H1 (cell line): Measurements from ENCODE around the gene SV2C. TPM values are rescaled to one million over a fixed set of nuclear protein-coding genes. Genes with fewer than 3 reads are reported as not detected.

Experiments
- CTCF ChIA-PET: fragments of 300-600 bp; sonication (Branson Sonifier 250); formaldehyde crosslinking; loops from one replicate; lab custom pipeline; 2021; ENCODE audit not compliant: partially characterized antibody; lab: Charles Lee
- POLR2A ChIA-PET: fragments of 300-600 bp; sonication (Branson Sonifier 250); formaldehyde crosslinking; loops from one replicate; lab custom pipeline; 2021; ENCODE audit warnings: inconsistent platforms; ENCODE audit not compliant: partially characterized antibody; lab: Charles Lee
- DNase-seq, 2 experiments: peaks; one replicate each; pipeline versions ENCODE4 v3.0.0 to v3.0.0-alpha.2; 2010 to 2022; ENCODE audit warnings: low spot score in 2 of 2, low read depth in 1 of 2, mixed read lengths in 1 of 2
- FAIRE-seq: peaks from 2 replicates; lab custom pipeline; 2011; peaks lifted over from hg19 to GRCh38; lab: Jason Lieb, UNC
- H2AFZ ChIP-seq: 2 replicates; pipeline ENCODE4 v1.8.1; 2012; ENCODE audit warnings: low read length, inconsistent platforms
- H2AK5ac ChIP-seq: 2 replicates; pipeline ENCODE4 v1.6.1; 2013; ENCODE audit warnings: low read depth, low read length
- H2BK120ac ChIP-seq: replicated peaks from 2 replicates; pipeline ENCODE3; 2013; ENCODE audit warnings: low read depth, low read length, inconsistent platforms
- H2BK12ac ChIP-seq: 2 replicates; pipeline ENCODE4 v1.6.1; 2013; ENCODE audit warnings: low read depth, low read length
- H2BK15ac ChIP-seq: 2 replicates; pipeline ENCODE4 v1.6.1; 2013; ENCODE audit warnings: low read length
- H2BK20ac ChIP-seq: 2 replicates; pipeline ENCODE4 v1.6.1; 2013; ENCODE audit warnings: low read length
- H2BK5ac ChIP-seq: 2 replicates; pipeline ENCODE4 v1.6.1; 2013; ENCODE audit warnings: low read depth, low read length
- H3K14ac ChIP-seq: 2 replicates; pipeline ENCODE4 v1.6.1; 2013; ENCODE audit warnings: inconsistent platforms; ENCODE audit not compliant: insufficient read length
- H3K18ac ChIP-seq: 2 replicates; pipeline ENCODE4 v1.6.1; 2013; ENCODE audit warnings: low read length; ENCODE audit errors: extremely low read depth
- H3K23ac ChIP-seq: 2 replicates; pipeline ENCODE4 v1.6.1; 2013; ENCODE audit warnings: inconsistent platforms; ENCODE audit not compliant: insufficient read length
- H3K23me2 ChIP-seq: 2 replicates; pipeline ENCODE4 v1.6.1; 2013; ENCODE audit warnings: low read depth, low read length
- H3K27ac ChIP-seq: 2 replicates; pipeline ENCODE4 v1.6.1; 2011; ENCODE audit warnings: low read depth, low read length, inconsistent platforms
- H3K27me3 ChIP-seq, 4 experiments: replicated peaks in 1 of 4; 1 replicate in 1 of 4; 2 replicates in 3 of 4; pipeline versions ENCODE4 v1.6.1 to v1.8.1; 2011 to 2013; ENCODE audit warnings: low read length in 3 of 4, mild to moderate bottlenecking in 3 of 4, inconsistent platforms in 2 of 4, mixed read lengths in 2 of 4, moderate library complexity in 1 of 4; ENCODE audit not compliant: control insufficient read depth in 3 of 4, insufficient read depth in 3 of 4; ENCODE audit errors: extremely low read depth in 1 of 4
- H3K36me3 ChIP-seq, 4 experiments: 2 replicates each; pipeline versions ENCODE4 v1.6.1 to v1.8.1; 2011 to 2013; ENCODE audit warnings: mild to moderate bottlenecking in 4 of 4, low read length in 3 of 4, moderate library complexity in 2 of 4, control low read depth in 1 of 4, inconsistent platforms in 1 of 4; ENCODE audit not compliant: insufficient read depth in 4 of 4, control insufficient read depth in 2 of 4
- H3K4ac ChIP-seq: replicated peaks from 2 replicates; pipeline ENCODE3; 2013; ENCODE audit warnings: low read length, low read depth, mixed read lengths, inconsistent platforms; ENCODE audit not compliant: insufficient read length
- H3K4me1 ChIP-seq, 4 experiments: replicated peaks in 1 of 4; 1 replicate in 1 of 4; 2 replicates in 3 of 4; pipeline versions ENCODE4 v1.6.1 to v1.8.1; 2011 to 2013; ENCODE audit warnings: low read length in 3 of 4, inconsistent platforms in 2 of 4, mixed read lengths in 1 of 4; ENCODE audit not compliant: insufficient read depth in 4 of 4, control insufficient read depth in 3 of 4
- H3K4me2 ChIP-seq, 2 experiments: 2 replicates each; pipeline versions ENCODE4 v1.6.1 to v1.8.1; 2011 to 2013; ENCODE audit warnings: low read depth in 2 of 2, low read length in 2 of 2, control low read depth in 1 of 2, inconsistent platforms in 1 of 2, mild to moderate bottlenecking in 1 of 2; ENCODE audit not compliant: insufficient read depth in 1 of 2
- H3K4me3 ChIP-seq, 4 experiments: fragments of 200-600, 300-600 bp in 1 of 4; sonication (generic), shearing (Covaris generic), sonication (Bioruptor Twin) in 1 of 4; 2 replicates each; pipeline versions ENCODE4 v1.5.1 to v1.8.1; 2011 to 2016; ENCODE audit warnings: low read length in 4 of 4, low read depth in 3 of 4, control low read depth in 2 of 4, inconsistent platforms in 2 of 4, mild to moderate bottlenecking in 2 of 4, mixed read lengths in 1 of 4, moderate library complexity in 1 of 4; ENCODE audit not compliant: insufficient read depth in 2 of 4; ENCODE audit errors: extremely low read depth in 1 of 4
- H3K56ac ChIP-seq: replicated peaks from 2 replicates; pipeline ENCODE3; 2013; ENCODE audit warnings: low read depth, mild to moderate bottlenecking, mixed read lengths, low read length, inconsistent platforms; ENCODE audit not compliant: insufficient read length
- H3K79me1 ChIP-seq: 2 replicates; pipeline ENCODE4 v1.6.1; 2013; ENCODE audit warnings: low read depth, low read length, control low read depth
- H3K79me2 ChIP-seq, 2 experiments: 2 replicates each; pipeline versions ENCODE4 v1.6.1 to v1.8.1; 2012 to 2013; ENCODE audit warnings: low read length in 2 of 2, mild to moderate bottlenecking in 2 of 2, inconsistent platforms in 1 of 2; ENCODE audit not compliant: insufficient read depth in 2 of 2, control insufficient read depth in 1 of 2
- H3K9ac ChIP-seq, 4 experiments: replicated peaks in 1 of 4; 1 replicate in 1 of 4; 2 replicates in 3 of 4; pipeline versions ENCODE4 v1.6.1 to v1.8.1; 2011 to 2013; ENCODE audit warnings: low read depth in 3 of 4, low read length in 3 of 4, control low read depth in 2 of 4, mild to moderate bottlenecking in 2 of 4, moderate library complexity in 2 of 4, inconsistent platforms in 1 of 4; ENCODE audit errors: extremely low read depth in 1 of 4
- H3K9me3 ChIP-seq, 2 experiments: 2 replicates each; pipeline versions ENCODE4 v1.6.1 to v1.8.1; 2012 to 2013; ENCODE audit warnings: mild to moderate bottlenecking in 2 of 2, moderate library complexity in 2 of 2, control low read depth in 1 of 2, inconsistent platforms in 1 of 2, low read depth in 1 of 2, low read length in 1 of 2, mixed read lengths in 1 of 2; ENCODE audit not compliant: insufficient read depth in 2 of 2
- H4K20me1 ChIP-seq, 2 experiments: replicated peaks in 1 of 2; 2 replicates each; pipeline versions ENCODE3 to v1.8.1; 2011 to 2013; ENCODE audit warnings: inconsistent platforms in 2 of 2, low read length in 2 of 2, mild to moderate bottlenecking in 1 of 2; ENCODE audit not compliant: insufficient read depth in 2 of 2, control insufficient read depth in 1 of 2
- H4K5ac ChIP-seq: 2 replicates; pipeline ENCODE4 v1.6.1; 2013; ENCODE audit warnings: low read length, low read depth, mixed read lengths, inconsistent platforms; ENCODE audit not compliant: insufficient read length
- H4K8ac ChIP-seq: 2 replicates; pipeline ENCODE4 v1.8.0; 2013; ENCODE audit warnings: mild to moderate bottlenecking, moderate library complexity, low read length, inconsistent platforms; ENCODE audit not compliant: insufficient read depth; ENCODE audit errors: extremely low read depth
- H4K91ac ChIP-seq: replicated peaks from 2 replicates; pipeline ENCODE3; 2013; ENCODE audit warnings: low read length, mixed read lengths, inconsistent platforms; ENCODE audit not compliant: insufficient read length
- CEBPB ChIP-seq: IDR thresholded peaks from 2 replicates; pipeline ENCODE4 v1.6.1; 2012; ENCODE audit warnings: low read depth, low read length
- SUZ12 ChIP-seq: fragments of 200-600 bp; sonication (generic); IDR thresholded peaks from 2 replicates; pipeline ENCODE4 v1.6.1; 2012; ENCODE audit warnings: mild to moderate bottlenecking, inconsistent platforms, low read length, moderate library complexity, mixed read lengths
- WGBS, 2 experiments: shearing (Covaris generic) in 1 of 2; methylation state at CpG; one replicate each; pipeline versions ENCODE4 v1.1.6 to v1.1.7; 2013 to 2015; ENCODE audit warnings: low lambda C conversion rate in 2 of 2, mixed read lengths in 2 of 2, inconsistent platforms in 1 of 2, low coverage in 1 of 2, missing lambda C conversion rate in 1 of 2; ENCODE audit not compliant: insufficient replicate concordance in 2 of 2, insufficient coverage in 1 of 2, insufficient read length in 1 of 2; ENCODE audit errors: extremely low coverage in 1 of 2, missing lambda C conversion rate in 1 of 2; 5-methylcytosine and 5-hydroxymethylcytosine counted together
- polyA plus RNA-seq, 7 experiments: library from polyadenylated mRNA; depleted of rRNA in 3 of 7; stranded (reverse) in 5 of 7; unstranded in 2 of 7; fragments of >200 nt in 5 of 7; fragments of 200-250 nt in 2 of 7; gene quantifications; 1 replicate in 5 of 7; 2 replicates in 1 of 7; 4 replicates in 1 of 7; pipeline versions ENCODE4 v1.2.1 to v1.2.3, GENCODE V29; 2011 to 2013; ENCODE audit warnings: missing spikeins in 2 of 7, mixed read lengths in 2 of 7
- total RNA-seq: library from RNA; stranded (reverse); fragmentation: NEBNext Ultra II Directional; extraction: Animal tissue kit (Norgen Biotek cat#: 25700); gene quantifications from 2 replicates; pipeline ENCODE4 v1.2.1, GENCODE V29; 2021

The SV2C gene
- total and polyA plus RNA-seq, 2 of the 8 experiments (the other 6 are each of a cell fraction or from before 2014, with no cell fraction given), result 0.08 to 0.24 TPM

- H3K4me2 ChIP-seq, result no peak overlapping the region
- CTCF ChIA-PET, result interaction anchor here (1.0 to 7.0 kb wide), 2 partner anchors 9 to 24 kb away, joined by 5 to 54 read pairs; no protein-coding TSS in a partner anchor
These were observed 116.4 kb downstream of the SV2C start for GRCh38 chr5:76199336-76200318.

More at GRCh38 chr5:76199336-76200318, 116.4 kb downstream of the SV2C start:
- Histone ChIP-seq H3K4ac (no peak overlapping the region), H4K91ac (no peak overlapping the region), H3K9ac (no peak overlapping the region), H3K4me3 (no peak overlapping the region), H2BK120ac (no peak overlapping the region), H3K23me2 (no peaks in the 10 kb centered on the region), H3K27me3 (no peaks in the 10 kb centered on the region), H3K27ac (no peak overlapping the region), H3K36me3 (no peaks in the 10 kb centered on the region), H3K14ac (no peak overlapping the region), H2AK5ac (no peak overlapping the region), H4K20me1 (no peaks in the 10 kb centered on the region), H3K18ac (no peak overlapping the region), H2BK15ac (no peak overlapping the region), H2AFZ (no peak overlapping the region), H3K4me1 (peaks cover 0 to 11% (median 9%) of the 10 kb centered on the region in 4 experiments; a peak in 3 of 7 replicates), H3K79me2 (no peaks in the 10 kb centered on the region), H3K9me3 (no peaks in the 10 kb centered on the region), H4K8ac (no peak overlapping the region), H2BK20ac (0 out of 2 replicates have a peak overlapping the region, but pooled peaks have one; percentile 22), H3K79me1 (no peaks in the 10 kb centered on the region), H3K56ac (no peak overlapping the region), H2BK5ac (no peak overlapping the region), H2BK12ac (no peak overlapping the region), H4K5ac (no peak overlapping the region), H3K23ac (no peak overlapping the region)
- FAIRE-seq (no peak), DNase-seq (no peak)
- POLR2A ChIA-PET, result no interaction called here
- 82% methylated on average over 6 of the region's 6 CpGs; no CpG with 5 or more reads in 1 of the 2 experiments for WGBS, 2 experiments
- TF ChIP-seq SUZ12 (no peak), CEBPB (0 out of 2 replicates have a peak, but pooled peaks have one; percentile 15)
